Lower leg skin (tissue), 4 donors: ENCODE measurements around the gene AP1M1. TPM values are rescaled to one million over a fixed set of nuclear protein-coding genes. Genes with fewer than 3 reads are reported as not detected.
A peak's percentile ranks its signal among the peaks of the same experiment; 100 is the strongest.

Experiments
- DNase-seq, 2 donors: peaks; one replicate each; pipeline ENCODE4 v3.0.0-alpha.2; 2019; ENCODE audit warnings: low spot score in 2 of 2
- H3K4me3 ChIP-seq: fragments of 200-600 bp; sonication (generic); 2 replicates; pipeline ENCODE4 v1.5.1; 2017; ENCODE audit warnings: mild to moderate bottlenecking, low read depth; ENCODE audit not compliant: poor library complexity, severe bottlenecking
- CTCF ChIP-seq, 3 donors: fragments of 450-650 bp; IDR thresholded peaks; one replicate each; pipeline ENCODE4 v1.5.1; 2016; ENCODE audit warnings: antibody characterized with exemption in 3 of 3, mild to moderate bottlenecking in 3 of 3, moderate library complexity in 2 of 3
- POLR2A ChIP-seq, 2 donors: fragments of 450-650 bp; IDR thresholded peaks; one replicate each; pipeline ENCODE4 v1.6.1; 2016 to 2017; ENCODE audit warnings: antibody characterized with exemption in 2 of 2, mild to moderate bottlenecking in 1 of 2, moderate library complexity in 1 of 2
- WGBS, 2 donors: methylation state at CpG; one replicate each; pipeline ENCODE4 v1.1.5; 2018; 5-methylcytosine and 5-hydroxymethylcytosine counted together
- intact Hi-C: fragments of 100-400 bp; cut with DNase I; formaldehyde crosslinking; loops from one replicate; pipeline ENCODE4 v1.15.0; 2023; ENCODE audit warnings: low total_unique reads
- total RNA-seq, 4 donors: library from RNA; depleted of rRNA; stranded (reverse); fragments of >200 nt; gene quantifications; one replicate each; pipeline ENCODE4 v1.1.0, GENCODE V29; 2016

AP1M1 gene
- total RNA-seq, 4 donors from 2014 or later: 47.2 to 66.9 (median 48.6) TPM

- intact Hi-C loops: loop anchor here (5.0 to 10.0 kb wide), 2 partner anchors 71 to 143 kb away; partner anchors contain the start of gene RAB8A
- no peak for DNase-seq
- peak overlapping the region; percentile 60 for H3K4me3 ChIP-seq
- WGBS, 2 donors: 1% methylated on average over 20 of the region's 20 CpGs
- no peak for TF ChIP-seq POLR2A (IDR thresholded peaks at IDR 0.05)
- no peak for TF ChIP-seq CTCF (IDR thresholded peaks at IDR 0.05)
Measured at GRCh38 chr19:16185768-16186123, 12.0 kb upstream of the AP1M1 start.

- no peak for DNase-seq
- no peak overlapping the region for H3K4me3 ChIP-seq
- intact Hi-C loops: loop anchor here (5.0 to 10.0 kb wide), 2 partner anchors 74 to 146 kb away; partner anchors contain the start of gene RAB8A
- TF ChIP-seq CTCF (IDR thresholded peaks at IDR 0.05) (no peak), POLR2A (IDR thresholded peaks at IDR 0.05) (no peak)
- WGBS, 2 donors: 92 to 97% methylated on average over 3 of the region's 3 CpGs
Measured at GRCh38 chr19:16188521-16188920, 9.2 kb upstream of the AP1M1 start.

GRCh38 chr19:16190198-16190597 lies 7.5 kb upstream of the AP1M1 start:
- WGBS, 2 donors: 72 to 76% methylated on average over 6 of the region's 6 CpGs
- no peak for DNase-seq
- H3K4me3 ChIP-seq: no peak overlapping the region
- no peak for TF ChIP-seq POLR2A (IDR thresholded peaks at IDR 0.05)
- TF ChIP-seq CTCF (IDR thresholded peaks at IDR 0.05): no peak
- intact Hi-C loops: no loop called here

GRCh38 chr19:16190736-16191135 lies 7.0 kb upstream of the AP1M1 start:
- no peak overlapping the region for H3K4me3 ChIP-seq
- no peak for DNase-seq
- intact Hi-C loops: no loop called here
- TF ChIP-seq CTCF (IDR thresholded peaks at IDR 0.05) (no peak), POLR2A (IDR thresholded peaks at IDR 0.05) (no peak)
- WGBS, 2 donors: 91 to 93% methylated on average over 10 of the region's 10 CpGs

GRCh38 chr19:16191216-16191908 lies 6.3 kb upstream of the AP1M1 start:
- no peak for TF ChIP-seq CTCF (IDR thresholded peaks at IDR 0.05)
- no peak for TF ChIP-seq POLR2A (IDR thresholded peaks at IDR 0.05)
- intact Hi-C loops: no loop called here
- no peak for DNase-seq
- H3K4me3 ChIP-seq: no peak overlapping the region
- WGBS, 2 donors: 79 to 82% methylated on average over 16 of the region's 16 CpGs

- no peak for DNase-seq
- H3K4me3 ChIP-seq: no peak overlapping the region
- intact Hi-C loops: no loop called here
- 72 to 86% methylated on average over 10 of the region's 10 CpGs for WGBS, 2 donors
- no peak for TF ChIP-seq POLR2A (IDR thresholded peaks at IDR 0.05)
- no peak for TF ChIP-seq CTCF (IDR thresholded peaks at IDR 0.05)
Measured at GRCh38 chr19:16193466-16193865, 4.2 kb upstream of the AP1M1 start.
